ENCODE data around the gene ARHGEF37.
A peak's percentile ranks its signal among the peaks of the same experiment; 100 is the strongest.

ARHGEF37 gene

DNA sequence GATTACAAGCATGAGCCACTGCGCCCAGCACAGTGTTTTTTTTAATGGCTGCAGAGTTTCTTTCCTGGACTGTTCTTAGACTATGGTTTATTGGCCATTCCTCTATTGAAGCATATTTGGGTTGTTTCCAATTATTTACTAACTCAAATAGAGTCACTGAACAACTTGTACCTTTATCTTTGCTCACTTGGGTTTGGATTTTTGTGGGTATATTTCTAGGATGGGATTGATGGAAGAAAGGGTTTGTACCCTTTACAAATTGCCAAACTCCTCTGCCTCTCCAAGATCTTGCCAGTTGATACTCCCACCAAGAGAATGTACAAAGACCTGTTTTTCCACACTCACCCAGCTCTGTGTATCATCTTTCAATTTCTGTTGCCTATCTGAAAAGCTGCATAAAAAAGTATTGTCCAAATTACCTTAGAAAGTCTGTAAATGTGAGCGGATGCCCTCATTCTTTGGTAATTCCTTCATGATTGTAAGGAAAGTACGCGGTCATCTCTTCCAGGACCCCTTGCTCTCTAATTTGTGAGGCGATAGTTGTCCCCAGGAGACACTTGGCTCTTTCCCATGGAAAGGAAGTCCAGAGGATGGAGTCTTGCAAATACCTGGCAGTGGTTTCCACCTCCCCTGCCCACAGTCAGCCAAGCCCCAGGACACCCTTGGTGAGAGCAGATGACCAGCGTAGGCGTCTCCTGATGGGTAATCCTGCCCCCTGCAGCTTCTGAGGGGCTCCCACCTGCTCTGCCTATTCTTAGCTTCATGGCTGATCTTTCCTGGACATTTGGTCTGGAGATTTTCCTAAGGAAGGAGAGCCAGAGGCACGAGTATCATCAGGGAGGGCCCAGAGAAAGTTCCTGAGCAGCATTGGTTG lies 33.0 kb downstream of the ARHGEF37 start:
- Histone ChIP-seq H3K4me3 (ENCODE audit: control insufficient read depth in 1 of 7, extremely low read depth in 1 of 7, insufficient read depth in 4 of 7, low read depth in 2 of 7, low read length in 6 of 7) (no peak overlapping the region), H3K9me3 (ENCODE audit: control extremely low read depth in 1 of 5, control insufficient read depth in 4 of 5, insufficient read depth in 2 of 5, low read depth in 1 of 5, low read length in 4 of 5) (peaks cover 0 to 7% (median 0%) of the 10 kb centered on the region in 5 experiments), H3K27me3 (replicated peaks in 2 of 5; ENCODE audit: control insufficient read depth in 4 of 5, insufficient read depth in 5 of 5, low read length in 4 of 5) (no peaks in the 10 kb centered on the region), H3K27ac (ENCODE audit: insufficient read depth in 1 of 2, low read depth in 1 of 2, low read length in 2 of 2, poor library complexity in 1 of 2, severe bottlenecking in 2 of 2) (no peak overlapping the region), H3K4me1 (ENCODE audit: control extremely low read depth in 1 of 4, control insufficient read depth in 4 of 4, insufficient read depth in 4 of 4, low read length in 3 of 4) (no peaks in the 10 kb centered on the region), H3K36me3 (ENCODE audit: control insufficient read depth in 4 of 4, insufficient read depth in 4 of 4, low read length in 3 of 4) (no peaks in the 10 kb centered on the region)
- 95% methylated on average over 8 of the region's 8 CpGs for WGBS (ENCODE audit: insufficient coverage)
- CTCF ChIA-PET = no interaction called here
- POLR2A ChIA-PET = no interaction called here
- DNase-seq = no peak

DNA sequence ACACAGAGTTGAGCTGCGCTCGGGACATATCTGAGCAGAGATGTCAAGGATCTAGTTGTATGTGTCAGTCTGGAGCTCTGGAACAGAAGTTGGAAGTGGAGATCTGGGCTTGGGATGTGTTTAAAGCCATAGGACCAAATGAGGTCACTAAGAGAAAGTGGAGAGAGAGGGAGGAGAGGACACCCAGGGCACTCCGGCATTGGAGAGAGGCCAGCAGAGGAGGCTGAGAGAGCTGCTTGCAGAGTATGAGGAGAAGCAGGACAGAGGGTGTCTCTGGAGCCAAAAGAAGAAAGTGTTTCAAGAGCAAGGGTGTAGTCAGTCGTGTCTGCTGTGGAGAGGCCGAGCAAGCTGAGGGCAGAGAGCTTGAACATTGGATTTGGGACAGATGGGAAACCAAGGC lies 34.7 kb downstream of the ARHGEF37 start:
- WGBS (ENCODE audit: insufficient coverage) = 87% methylated on average over 5 of the region's 5 CpGs
- Histone ChIP-seq H3K4me3 (ENCODE audit: control insufficient read depth in 1 of 7, extremely low read depth in 1 of 7, insufficient read depth in 4 of 7, low read depth in 2 of 7, low read length in 6 of 7) (no peak overlapping the region), H3K36me3 (ENCODE audit: control insufficient read depth in 4 of 4, insufficient read depth in 4 of 4, low read length in 3 of 4) (no peaks in the 10 kb centered on the region), H3K4me1 (ENCODE audit: control extremely low read depth in 1 of 4, control insufficient read depth in 4 of 4, insufficient read depth in 4 of 4, low read length in 3 of 4) (no peaks in the 10 kb centered on the region), H3K27ac (ENCODE audit: insufficient read depth in 1 of 2, low read depth in 1 of 2, low read length in 2 of 2, poor library complexity in 1 of 2, severe bottlenecking in 2 of 2) (no peak overlapping the region), H3K27me3 (replicated peaks in 2 of 5; ENCODE audit: control insufficient read depth in 4 of 5, insufficient read depth in 5 of 5, low read length in 4 of 5) (no peaks in the 10 kb centered on the region), H3K9me3 (ENCODE audit: control extremely low read depth in 1 of 5, control insufficient read depth in 4 of 5, insufficient read depth in 2 of 5, low read depth in 1 of 5, low read length in 4 of 5) (peaks cover 0 to 2% (median 0%) of the 10 kb centered on the region in 5 experiments)
- no peak for DNase-seq
- POLR2A ChIA-PET = interaction anchor here (0.6 kb wide), 1 partner anchor 768 kb away, joined by 3 read pairs; no protein-coding TSS in a partner anchor
- CTCF ChIA-PET = no interaction called here

DNA sequence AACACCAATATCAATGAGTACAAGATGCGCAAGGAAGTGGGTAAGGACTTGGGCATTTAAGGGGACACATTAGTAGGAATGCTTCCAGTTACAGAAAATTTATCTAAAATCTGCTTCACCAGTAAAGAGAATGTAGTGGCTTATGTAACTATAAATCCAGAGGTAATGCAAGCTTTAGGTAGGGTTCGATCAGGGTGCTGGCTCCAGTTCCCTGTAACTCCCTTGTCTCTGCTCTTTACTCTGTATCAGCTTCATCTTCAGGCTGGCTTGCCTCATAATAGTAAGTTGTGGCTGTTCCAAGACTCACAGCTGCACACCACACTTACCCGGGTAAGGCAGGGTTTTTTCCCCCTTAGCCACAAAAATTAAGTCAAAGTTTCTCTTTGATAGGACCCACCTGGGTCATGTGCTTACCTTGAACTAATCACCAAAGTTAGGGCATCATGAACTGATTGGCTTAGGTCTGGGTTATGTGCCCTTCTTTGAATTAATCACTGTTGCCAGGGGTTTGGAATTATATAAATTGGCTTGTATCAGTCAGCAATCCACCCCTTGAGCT lies 35.5 kb downstream of the ARHGEF37 start:
- DNase-seq = no peak
- no peak overlapping the region for H3K27ac ChIP-seq (ENCODE audit: insufficient read depth in 1 of 2, low read depth in 1 of 2, low read length in 2 of 2, poor library complexity in 1 of 2, severe bottlenecking in 2 of 2)
- CTCF ChIA-PET = interaction anchor here (0.7 to 4.8 kb wide), 8 partner anchors 8 to 249 kb away, joined by 3 to 31 read pairs (median 12); no protein-coding TSS in a partner anchor
- no peaks in the 10 kb centered on the region for H3K27me3 ChIP-seq (replicated peaks in 2 of 5; ENCODE audit: control insufficient read depth in 4 of 5, insufficient read depth in 5 of 5, low read length in 4 of 5)
- POLR2A ChIA-PET = no interaction called here
- H3K36me3 ChIP-seq (ENCODE audit: control insufficient read depth in 4 of 4, insufficient read depth in 4 of 4, low read length in 3 of 4) = no peaks in the 10 kb centered on the region
- H3K4me3 ChIP-seq (ENCODE audit: control insufficient read depth in 1 of 7, extremely low read depth in 1 of 7, insufficient read depth in 4 of 7, low read depth in 2 of 7, low read length in 6 of 7) = no peak overlapping the region
- 89% methylated on average over 3 of the region's 3 CpGs for WGBS (ENCODE audit: insufficient coverage)
- no peaks in the 10 kb centered on the region for H3K4me1 ChIP-seq (ENCODE audit: control extremely low read depth in 1 of 4, control insufficient read depth in 4 of 4, insufficient read depth in 4 of 4, low read length in 3 of 4)
- H3K9me3 ChIP-seq (ENCODE audit: control extremely low read depth in 1 of 5, control insufficient read depth in 4 of 5, insufficient read depth in 2 of 5, low read depth in 1 of 5, low read length in 4 of 5) = no peaks in the 10 kb centered on the region

DNA sequence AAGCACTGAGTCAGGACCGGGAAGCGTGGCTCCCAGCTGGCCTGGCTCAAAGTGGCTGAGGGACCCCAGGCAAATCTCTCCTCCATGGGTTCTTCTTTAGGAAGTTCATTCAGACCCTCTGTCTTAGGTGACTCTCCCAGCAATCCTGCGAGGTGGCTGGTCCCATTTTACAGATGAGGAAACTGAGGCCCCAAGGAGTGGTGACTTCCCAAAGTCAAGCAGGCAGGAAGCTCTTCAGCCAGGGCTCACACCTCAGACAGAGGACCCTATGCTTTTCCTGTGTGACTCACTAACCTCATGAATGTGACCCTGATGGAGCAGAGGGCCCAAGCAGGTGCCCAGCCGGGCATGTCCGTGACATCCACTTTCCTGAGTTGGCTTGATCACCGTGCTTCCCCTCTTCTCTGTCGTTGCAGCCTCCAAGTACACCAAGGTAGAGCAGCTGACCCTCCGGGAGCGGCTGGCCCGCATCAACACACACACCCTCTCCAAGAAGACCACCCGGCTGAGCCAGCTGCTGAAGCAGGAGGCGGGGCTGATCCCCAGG lies 36.5 kb downstream of the ARHGEF37 start:
- no peak overlapping the region for H3K27ac ChIP-seq (ENCODE audit: insufficient read depth in 1 of 2, low read depth in 1 of 2, low read length in 2 of 2, poor library complexity in 1 of 2, severe bottlenecking in 2 of 2)
- CTCF ChIA-PET = interaction anchor here (0.7 to 4.8 kb wide), 19 partner anchors 9 to 364 kb away, joined by 3 to 31 read pairs (median 5); no protein-coding TSS in a partner anchor
- no peaks in the 10 kb centered on the region for H3K9me3 ChIP-seq (ENCODE audit: control extremely low read depth in 1 of 5, control insufficient read depth in 4 of 5, insufficient read depth in 2 of 5, low read depth in 1 of 5, low read length in 4 of 5)

DNA sequence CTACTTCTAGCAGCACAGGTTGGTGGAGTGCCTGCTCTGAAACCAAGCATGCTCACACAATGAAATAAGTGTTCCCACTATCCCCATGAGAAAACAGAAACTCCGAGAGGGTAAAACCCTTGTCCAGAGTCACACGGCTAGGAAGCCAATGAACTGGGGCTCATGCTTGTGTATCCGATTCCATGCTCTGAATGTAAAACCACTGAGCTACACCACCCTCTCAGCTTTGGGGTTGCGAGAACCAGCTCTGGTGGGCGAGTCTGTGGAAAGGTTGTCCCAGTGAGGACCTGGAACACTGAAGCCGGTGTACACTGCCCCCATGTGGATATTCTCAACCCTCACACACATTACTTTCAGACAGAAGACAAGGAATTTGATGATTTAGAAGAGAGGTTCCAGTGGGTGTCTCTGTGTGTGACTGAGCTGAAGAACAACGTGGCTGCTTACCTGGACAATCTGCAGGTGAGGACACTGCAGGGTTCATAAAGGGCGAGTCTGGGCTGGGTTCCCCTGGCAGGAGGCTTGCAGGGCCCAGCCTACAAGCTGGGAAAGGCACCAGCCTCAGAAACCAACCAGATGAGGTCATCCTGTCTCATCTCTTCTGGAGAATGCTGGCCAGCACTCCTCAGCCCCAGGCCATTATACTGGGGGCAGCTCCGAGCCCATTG lies 37.4 kb downstream of the ARHGEF37 start:
- no peaks in the 10 kb centered on the region for H3K4me1 ChIP-seq (ENCODE audit: control extremely low read depth in 1 of 4, control insufficient read depth in 4 of 4, insufficient read depth in 4 of 4, low read length in 3 of 4)
- 69% methylated on average over 6 of the region's 9 CpGs for WGBS (ENCODE audit: insufficient coverage)
- ChIA-PET CTCF (interaction anchor here (0.8 to 4.8 kb wide), 24 partner anchors 9 to 363 kb away, joined by 3 to 31 read pairs (median 4); partner anchors contain the start of gene ARHGEF37), POLR2A (no interaction called here)
- no peaks in the 10 kb centered on the region for H3K9me3 ChIP-seq (ENCODE audit: control extremely low read depth in 1 of 5, control insufficient read depth in 4 of 5, insufficient read depth in 2 of 5, low read depth in 1 of 5, low read length in 4 of 5)
- H3K36me3 ChIP-seq (ENCODE audit: control insufficient read depth in 4 of 4, insufficient read depth in 4 of 4, low read length in 3 of 4) = no peaks in the 10 kb centered on the region
- H3K4me3 ChIP-seq (ENCODE audit: control insufficient read depth in 1 of 7, extremely low read depth in 1 of 7, insufficient read depth in 4 of 7, low read depth in 2 of 7, low read length in 6 of 7) = no peak overlapping the region
- H3K27me3 ChIP-seq (replicated peaks in 2 of 5; ENCODE audit: control insufficient read depth in 4 of 5, insufficient read depth in 5 of 5, low read length in 4 of 5) = no peaks in the 10 kb centered on the region
- H3K27ac ChIP-seq (ENCODE audit: insufficient read depth in 1 of 2, low read depth in 1 of 2, low read length in 2 of 2, poor library complexity in 1 of 2, severe bottlenecking in 2 of 2) = no peak overlapping the region
- DNase-seq = peak; percentile 43 to 67 (median 61)

More for the DNA sequence above, 36.5 kb downstream of the ARHGEF37 start:
- 94% methylated on average over 9 of the region's 12 CpGs for WGBS (ENCODE audit: insufficient coverage)
- no peaks in the 10 kb centered on the region for H3K4me1 ChIP-seq (ENCODE audit: control extremely low read depth in 1 of 4, control insufficient read depth in 4 of 4, insufficient read depth in 4 of 4, low read length in 3 of 4)
- no peak for DNase-seq
- POLR2A ChIA-PET = no interaction called here
- H3K36me3 ChIP-seq (ENCODE audit: control insufficient read depth in 4 of 4, insufficient read depth in 4 of 4, low read length in 3 of 4) = no peaks in the 10 kb centered on the region
- no peak overlapping the region for H3K4me3 ChIP-seq (ENCODE audit: control insufficient read depth in 1 of 7, extremely low read depth in 1 of 7, insufficient read depth in 4 of 7, low read depth in 2 of 7, low read length in 6 of 7)
- H3K27me3 ChIP-seq (replicated peaks in 2 of 5; ENCODE audit: control insufficient read depth in 4 of 5, insufficient read depth in 5 of 5, low read length in 4 of 5) = no peaks in the 10 kb centered on the region

DNA sequence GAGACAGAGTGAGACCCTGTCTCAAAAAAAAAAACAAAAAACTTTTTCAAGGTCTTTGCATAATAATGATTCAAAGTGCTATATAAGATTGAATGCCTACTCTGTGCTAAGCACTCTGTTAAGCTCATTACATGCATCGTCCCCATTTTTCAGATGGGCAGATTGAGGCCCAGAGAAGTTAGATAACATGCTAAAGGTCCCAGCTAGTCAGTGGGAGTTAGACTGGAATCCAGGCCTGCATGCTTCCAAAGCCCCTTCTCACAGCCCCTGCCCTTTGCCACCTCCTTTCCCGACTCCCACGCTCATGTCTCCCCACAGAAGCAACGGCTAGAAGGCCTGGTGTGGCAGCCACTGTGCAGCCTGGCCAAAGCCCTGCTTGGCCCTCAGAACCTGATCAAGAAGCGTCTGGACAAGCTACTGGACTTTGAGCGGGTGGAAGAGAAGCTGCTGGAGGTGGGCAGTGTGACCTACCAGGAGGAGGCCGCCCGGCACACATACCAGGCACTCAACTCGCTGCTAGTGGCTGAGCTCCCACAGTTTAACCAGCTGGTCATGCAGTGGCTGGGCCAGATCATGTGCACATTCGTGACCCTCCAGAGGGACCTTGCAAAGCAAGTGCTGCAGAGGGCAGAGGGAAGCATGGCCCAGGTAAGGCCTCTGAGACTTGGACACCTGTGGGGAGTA lies 40.3 kb downstream of the ARHGEF37 start:
- no peak for DNase-seq
- Histone ChIP-seq H3K27ac (ENCODE audit: insufficient read depth in 1 of 2, low read depth in 1 of 2, low read length in 2 of 2, poor library complexity in 1 of 2, severe bottlenecking in 2 of 2) (no peak overlapping the region), H3K4me1 (ENCODE audit: control extremely low read depth in 1 of 4, control insufficient read depth in 4 of 4, insufficient read depth in 4 of 4, low read length in 3 of 4) (no peaks in the 10 kb centered on the region), H3K27me3 (replicated peaks in 2 of 5; ENCODE audit: control insufficient read depth in 4 of 5, insufficient read depth in 5 of 5, low read length in 4 of 5) (no peaks in the 10 kb centered on the region), H3K9me3 (ENCODE audit: control extremely low read depth in 1 of 5, control insufficient read depth in 4 of 5, insufficient read depth in 2 of 5, low read depth in 1 of 5, low read length in 4 of 5) (no peaks in the 10 kb centered on the region), H3K36me3 (ENCODE audit: control insufficient read depth in 4 of 4, insufficient read depth in 4 of 4, low read length in 3 of 4) (no peaks in the 10 kb centered on the region), H3K4me3 (ENCODE audit: control insufficient read depth in 1 of 7, extremely low read depth in 1 of 7, insufficient read depth in 4 of 7, low read depth in 2 of 7, low read length in 6 of 7) (no peak overlapping the region)
- ChIA-PET CTCF (interaction anchor here (0.7 to 4.8 kb wide), 13 partner anchors 10 to 376 kb away, joined by 3 to 31 read pairs (median 3); no protein-coding TSS in a partner anchor), POLR2A (no interaction called here)
- 100% methylated on average over 8 of the region's 10 CpGs for WGBS (ENCODE audit: insufficient coverage)
